NCI-H1092 (cell line): ENCODE measurements around the gene PPP1CA.
"Not testable (repeated sequence)": the region's sequence is repeated elsewhere in the genome, so short reads cannot be mapped to it uniquely, and the experiment has no call there.

Source experiments
- DNase-seq: peaks from one replicate; lab custom pipeline; 2025; lab: John Stamatoyannopoulos, UW

The PPP1CA gene

GRCh38 chr11:67416416-67417335, 15.0 kb upstream of the PPP1CA start:
- DNase-seq, result no peak

GRCh38 chr11:67415501-67416304, 14.0 kb upstream of the PPP1CA start, which contains the start of gene CARNS1:
CARNS1 (plus strand) TSS chr11:67415678; CDS start chr11:67416200, 522 bp downstream.
- DNase-seq, result no peak

- DNase-seq, result no peak
These were observed 11.7 kb upstream of the PPP1CA start for GRCh38 chr11:67413266-67413849.

DNA sequence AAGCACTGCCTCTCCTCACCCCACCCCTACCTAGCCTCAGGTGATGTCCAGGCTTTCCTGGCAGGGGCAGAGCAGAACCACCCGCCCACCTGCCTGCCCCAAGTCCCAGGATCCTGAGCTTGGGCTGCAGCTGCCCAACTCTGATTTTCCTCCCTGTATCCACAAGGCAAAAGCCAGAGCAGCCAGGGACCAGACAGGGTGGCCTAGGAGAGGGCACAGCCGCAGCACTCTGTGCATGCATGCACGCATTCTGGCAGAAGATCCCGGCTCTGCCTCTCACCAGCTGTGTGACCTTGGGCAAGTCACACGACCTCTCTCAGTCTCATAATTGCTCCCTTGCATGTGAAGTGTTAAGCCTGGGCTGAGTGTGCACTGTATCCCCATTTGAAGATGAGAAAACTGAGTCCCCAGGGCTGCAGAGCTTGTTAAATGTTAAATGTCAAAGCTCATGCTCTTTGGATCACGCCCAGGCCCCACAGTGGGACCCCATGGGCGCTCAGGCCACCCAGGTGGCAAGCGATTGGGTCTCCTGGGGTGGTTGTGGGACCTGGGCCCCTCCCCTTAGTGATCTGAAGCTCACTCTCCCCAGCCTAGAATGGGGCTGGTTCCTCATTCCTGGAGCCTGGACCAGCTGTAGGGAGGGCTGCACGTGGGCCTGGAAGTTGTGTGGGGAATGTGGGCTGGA, 11.0 kb upstream of the PPP1CA start:
- DNase-seq, result no peak

DNA sequence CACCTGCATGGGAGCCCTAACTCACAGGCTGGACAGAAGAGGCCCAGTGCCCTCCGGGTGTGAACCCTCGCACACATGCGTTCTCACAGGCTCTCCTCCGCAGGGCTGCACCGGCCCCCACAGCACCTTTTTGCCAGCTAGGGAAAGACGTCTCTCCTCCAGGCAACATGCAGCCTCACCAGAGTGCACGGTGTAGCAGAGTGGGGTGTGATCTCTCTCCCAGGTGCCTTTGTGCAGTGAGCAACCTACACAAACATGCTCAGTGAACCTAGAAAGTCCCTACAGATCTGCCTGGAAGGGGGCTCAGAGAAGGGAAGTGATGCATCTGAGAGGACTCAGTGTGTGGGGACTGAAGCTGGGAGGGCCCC, 10.1 kb upstream of the PPP1CA start:
- DNase-seq, result no peak

- DNase-seq, result no peak
These were observed 9.5 kb upstream of the PPP1CA start for GRCh38 chr11:67410984-67411784.

DNA sequence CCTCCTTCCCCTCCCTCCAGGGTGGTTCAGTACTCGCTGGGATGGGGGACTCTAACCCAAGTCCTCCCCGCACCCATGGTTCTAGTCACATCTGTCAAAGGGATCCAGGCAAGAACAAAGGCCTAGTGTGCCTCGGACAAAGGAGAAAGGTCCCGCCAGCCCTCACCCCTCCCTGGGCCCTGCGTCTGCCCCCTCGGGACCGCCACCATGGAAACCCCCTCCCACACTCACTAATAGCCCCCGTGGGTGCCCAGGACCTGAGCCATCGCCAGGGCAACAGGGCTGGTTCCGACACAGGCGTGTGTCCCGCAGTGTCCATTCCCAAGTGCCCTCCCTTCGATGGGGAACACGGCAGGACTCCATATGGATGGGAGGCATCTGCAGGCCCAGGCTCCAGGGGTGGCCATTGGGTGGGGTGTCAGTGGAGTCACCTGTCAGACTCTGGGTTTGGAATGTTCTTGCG, 8.7 kb upstream of the PPP1CA start:
- no peak for DNase-seq

- no peak for DNase-seq
These were observed 8.2 kb upstream of the PPP1CA start for GRCh38 chr11:67409781-67410368.

DNA sequence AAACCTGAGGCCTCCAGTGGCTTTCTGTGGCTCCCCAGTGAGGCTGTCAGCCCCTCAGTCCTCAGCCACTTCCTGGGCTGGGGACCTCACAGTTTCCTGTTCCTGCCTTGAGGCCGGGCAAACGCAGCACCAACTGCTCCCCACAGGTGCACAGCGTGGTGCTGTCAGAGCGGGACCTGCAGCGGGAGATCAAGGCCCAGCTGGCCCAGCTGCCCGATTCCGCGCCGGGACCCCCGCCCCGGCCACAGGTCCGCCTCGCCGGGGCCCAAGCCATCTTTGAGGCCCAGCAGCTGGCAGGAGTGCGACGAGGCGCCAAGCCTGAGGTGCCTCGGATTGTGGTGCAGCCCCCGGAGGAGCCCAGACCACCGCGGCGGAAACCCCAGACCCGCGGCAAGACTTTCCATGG, 7.6 kb upstream of the PPP1CA start:
- DNase-seq, result no peak

GRCh38 chr11:67408437-67409200, 7.0 kb upstream of the PPP1CA start:
- no peak for DNase-seq

GRCh38 chr11:67407688-67408163, 6.1 kb upstream of the PPP1CA start:
- DNase-seq, result no peak

- DNase-seq, result no peak
These were observed 5.5 kb upstream of the PPP1CA start for GRCh38 chr11:67406969-67407687.

- no peak for DNase-seq
These were observed 4.8 kb upstream of the PPP1CA start for GRCh38 chr11:67406420-67406968.

DNA sequence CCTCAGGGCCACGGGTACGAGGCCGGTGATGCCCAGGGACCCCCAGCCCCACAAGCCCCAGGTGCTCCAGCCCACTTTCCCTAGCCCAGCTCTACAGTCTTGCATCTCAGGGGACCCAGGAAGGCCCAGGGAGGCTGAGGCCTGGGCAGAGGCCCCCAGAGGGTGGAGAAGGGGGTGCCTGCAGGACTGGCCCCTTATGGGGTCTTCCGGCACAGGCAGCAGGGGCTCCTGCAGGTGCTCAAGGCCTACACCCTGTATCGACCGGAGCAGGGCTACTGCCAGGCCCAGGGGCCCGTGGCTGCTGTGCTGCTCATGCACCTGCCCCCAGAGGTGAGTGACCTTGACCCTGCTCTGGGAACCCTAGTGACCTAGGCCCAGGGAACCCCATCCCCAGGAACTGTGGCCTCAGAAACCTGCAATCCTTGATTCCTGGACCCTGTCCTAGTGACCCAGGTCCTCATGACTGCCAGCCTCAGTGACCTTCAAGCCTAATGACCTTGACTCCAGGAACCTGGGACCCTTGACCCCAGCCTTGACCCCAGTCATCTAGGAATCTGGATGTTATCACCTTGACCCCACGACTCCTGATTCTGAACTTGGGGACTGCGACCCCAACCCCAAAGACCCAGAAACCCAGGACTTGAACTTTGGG, 4.2 kb upstream of the PPP1CA start:
- DNase-seq, result no peak

- DNase-seq, result no peak
These were observed 3.5 kb upstream of the PPP1CA start for GRCh38 chr11:67405196-67405567.

GRCh38 chr11:67404515-67405195, 3.0 kb upstream of the PPP1CA start:
- DNase-seq, result no peak

GRCh38 chr11:67403085-67403484, 1.4 kb upstream of the PPP1CA start:
- not testable (repeated sequence) for DNase-seq
